T-helper 1 cell treated with Interleukin-12 subunit alpha and Interleukin-12 subunit beta and Interleukin-4 antibody, amounts not matched to agents 30 ng/mL and 1 ng/mL, for 36 hours (primary cell): ENCODE measurements around the gene BBX. TPM values are rescaled to one million over a fixed set of nuclear protein-coding genes. Genes with fewer than 3 reads are reported as not detected.
"Not testable (repeated sequence)": the region's sequence is repeated elsewhere in the genome, so short reads cannot be mapped to it uniquely, and the experiment has no call there.

Experiments used
- intact Hi-C: fragments of 100-400 bp; cut with micrococcal nuclease; formaldehyde crosslinking; loops from one replicate; pipeline ENCODE4 v1.15.1; 2024
- total RNA-seq: library from RNA; stranded (reverse); gene quantifications from 2 replicates; pipeline ENCODE4 v1.2.3, GENCODE V29; 2022

The BBX gene
- total RNA-seq, 1 donor from 2014 or later = 42.0 TPM

DNA sequence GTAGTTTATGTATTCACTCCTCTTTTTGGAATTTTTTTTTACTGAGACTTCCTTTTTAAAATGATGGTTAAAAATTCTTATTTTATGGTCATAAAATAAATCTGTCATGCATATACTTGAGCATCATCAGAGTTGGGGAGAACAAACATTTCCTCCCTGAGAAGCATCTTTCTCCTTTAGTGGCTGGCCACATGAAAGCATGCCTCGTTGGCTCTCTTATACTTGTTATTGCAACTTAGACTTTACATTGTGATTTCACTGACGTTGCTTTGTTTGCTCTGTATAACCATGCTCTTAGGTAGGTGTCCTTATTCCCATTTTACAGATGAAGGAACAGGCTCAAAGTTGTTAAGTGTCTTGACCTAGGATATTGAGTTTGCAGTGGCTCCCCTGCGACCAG is 18.1 kb downstream of the BBX start:
- intact Hi-C loops = no loop called here

DNA sequence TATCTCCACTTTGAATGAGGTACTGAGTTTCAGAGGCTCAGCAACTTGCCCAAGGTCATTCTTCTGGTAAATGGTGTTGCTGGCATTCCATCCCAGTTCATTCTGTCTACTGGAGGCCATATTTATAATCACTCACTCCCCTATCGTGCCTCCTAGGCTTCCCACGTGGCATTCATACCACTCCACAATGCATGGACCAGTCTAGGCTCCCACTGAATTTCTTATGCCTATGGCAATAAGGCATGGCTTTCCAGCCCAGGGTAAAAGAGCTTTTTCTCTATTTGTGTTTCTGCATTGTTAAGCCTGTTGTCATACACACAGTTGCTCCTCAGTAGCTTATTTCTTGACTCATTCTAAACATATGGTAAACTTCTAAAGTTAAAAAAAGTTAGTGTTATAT is 19.9 kb downstream of the BBX start:
- intact Hi-C loops = loop anchor here (1.0 kb wide), 2 partner anchors 270 to 306 kb away; no protein-coding TSS in a partner anchor

DNA sequence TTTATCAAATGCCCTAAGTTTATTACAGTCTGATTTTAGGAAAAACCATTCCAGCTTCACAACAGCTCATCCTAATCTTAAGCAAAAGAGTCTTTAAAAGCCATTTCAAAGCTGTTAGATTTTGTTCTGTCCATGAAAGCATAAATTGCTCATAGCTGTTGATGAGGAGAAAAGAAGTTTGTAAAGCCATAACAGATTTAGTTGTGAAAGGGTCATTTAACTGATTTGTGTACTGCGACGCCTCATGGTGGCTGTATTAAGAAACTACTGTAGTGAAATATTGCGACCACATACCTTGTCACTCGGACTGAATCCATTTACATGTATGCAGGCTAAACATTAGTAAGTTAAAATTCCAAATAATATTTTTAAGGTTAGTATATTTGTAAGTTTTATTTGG is 20.9 kb downstream of the BBX start:
- intact Hi-C loops = loop anchor here (1.0 kb wide), 2 partner anchors 271 to 307 kb away; no protein-coding TSS in a partner anchor

DNA sequence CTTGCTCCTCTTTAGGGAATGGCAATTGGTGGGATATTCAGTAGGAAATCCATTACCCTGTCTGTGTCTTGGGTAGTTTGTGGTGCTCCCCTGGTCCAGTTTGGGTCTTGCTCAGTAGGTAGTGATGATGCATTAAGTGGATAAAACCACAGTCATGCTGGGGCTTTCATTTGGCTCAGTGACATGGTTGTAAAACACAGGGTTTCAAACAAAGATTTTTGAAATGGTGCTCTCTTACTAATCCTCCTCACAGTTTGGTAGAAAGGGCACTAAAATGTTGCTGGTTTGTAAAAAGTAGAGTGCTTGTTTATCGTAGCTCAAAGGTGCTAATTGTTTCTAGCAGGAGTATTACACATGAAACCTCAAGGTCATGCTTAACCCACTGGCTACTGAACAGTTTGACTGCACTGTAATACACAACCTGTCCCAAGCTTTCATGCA is 22.9 kb downstream of the BBX start:
- intact Hi-C loops = no loop called here

DNA sequence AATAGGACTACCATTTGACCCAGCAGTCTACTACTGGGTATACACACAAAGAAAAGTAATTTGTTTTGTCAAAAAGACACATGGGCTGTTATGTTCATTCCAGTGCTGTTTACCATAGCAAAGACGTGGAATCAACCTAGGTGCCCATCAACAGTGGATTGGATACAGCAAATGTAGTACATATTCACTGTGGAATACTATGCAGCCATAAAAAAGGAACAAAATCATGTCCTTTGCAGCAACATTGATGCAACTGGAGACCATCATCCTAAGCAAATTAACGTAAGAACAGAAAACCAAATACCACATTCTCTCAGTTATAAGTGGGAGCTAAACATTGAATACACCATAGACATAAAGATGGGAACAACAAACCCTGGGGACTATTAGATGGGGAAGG is 25.8 kb downstream of the BBX start:
- intact Hi-C loops = no loop called here

DNA sequence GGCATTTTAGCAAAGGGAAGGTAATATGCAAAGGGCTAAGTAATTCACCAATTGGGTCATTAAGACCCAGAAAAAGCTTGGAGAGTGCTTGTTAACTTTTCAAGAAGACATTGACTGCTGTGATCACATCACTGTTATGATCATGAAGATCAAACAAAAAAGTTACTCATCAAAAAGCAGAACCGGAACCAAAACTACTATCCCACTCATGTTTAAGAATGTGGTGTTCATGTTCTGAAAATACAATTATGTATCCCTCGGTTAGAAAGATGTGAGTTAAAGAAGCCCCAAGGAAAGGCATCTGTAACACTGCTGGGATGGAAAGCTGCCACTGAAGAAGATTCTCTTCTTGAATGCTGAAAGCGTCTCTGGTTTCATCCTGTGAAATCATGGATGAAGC is 32.6 kb downstream of the BBX start:
- intact Hi-C loops = no loop called here

DNA sequence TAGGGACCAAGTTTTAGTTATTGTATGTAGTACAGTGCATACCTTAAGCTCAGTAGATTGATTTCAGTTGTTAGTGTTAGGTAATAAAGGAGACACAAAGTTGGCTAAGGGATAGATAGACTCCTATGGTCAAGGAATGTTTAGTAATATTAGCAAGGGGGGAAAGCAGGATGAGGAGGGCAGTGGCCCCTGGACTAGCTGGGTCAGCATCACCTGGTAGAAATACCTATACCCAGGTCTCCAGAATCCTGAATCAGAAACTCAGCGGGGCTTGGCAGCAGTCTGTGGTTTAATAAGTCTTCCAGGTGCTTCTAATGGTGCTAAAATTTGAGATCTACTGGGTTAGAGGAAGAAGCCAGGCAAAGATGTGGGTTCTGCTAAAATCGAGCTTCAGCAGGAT is 35.0 kb downstream of the BBX start:
- intact Hi-C loops = no loop called here

DNA sequence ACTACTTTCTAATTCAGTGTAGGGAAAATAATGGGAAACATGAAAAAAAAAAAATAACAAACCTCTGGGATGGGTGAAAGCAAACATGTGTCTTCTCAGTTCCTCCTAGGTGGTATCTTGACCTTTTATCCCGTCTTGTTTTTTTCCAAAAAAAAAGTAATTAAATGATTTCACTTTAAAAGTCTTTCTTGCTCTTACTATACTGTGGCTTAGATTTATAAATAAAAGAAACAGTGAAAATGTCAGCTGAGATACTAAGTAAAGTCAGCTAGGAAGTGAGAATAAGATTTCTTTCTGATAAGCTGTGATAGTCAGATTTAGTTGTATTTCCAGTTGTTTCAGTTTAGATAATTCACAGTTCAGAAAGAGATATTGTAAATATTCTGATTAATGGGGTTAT is 37.4 kb downstream of the BBX start:
- intact Hi-C loops = loop anchor here (5.0 kb wide), 1 partner anchor 687 kb away; no protein-coding TSS in a partner anchor

DNA sequence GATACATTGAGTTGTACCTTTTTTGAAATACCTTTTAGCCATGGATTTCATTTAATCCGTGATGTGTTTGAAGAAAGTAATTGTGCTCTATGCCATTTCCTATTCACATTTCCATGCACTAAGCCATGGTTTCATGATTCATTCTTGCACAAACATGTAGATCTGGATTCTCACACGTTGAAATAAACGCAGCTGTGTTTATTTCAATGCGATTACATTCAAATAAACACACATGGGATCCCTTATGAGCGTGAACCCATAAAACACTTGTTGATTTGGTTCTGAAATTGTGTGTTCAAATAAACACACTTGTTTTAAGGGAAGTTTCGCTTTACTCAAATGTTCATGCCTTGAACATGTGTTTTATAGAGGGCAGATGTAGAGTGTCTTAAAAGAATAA is 39.2 kb downstream of the BBX start:
- intact Hi-C loops = loop anchor here (5.0 kb wide), 1 partner anchor 685 kb away; no protein-coding TSS in a partner anchor

DNA sequence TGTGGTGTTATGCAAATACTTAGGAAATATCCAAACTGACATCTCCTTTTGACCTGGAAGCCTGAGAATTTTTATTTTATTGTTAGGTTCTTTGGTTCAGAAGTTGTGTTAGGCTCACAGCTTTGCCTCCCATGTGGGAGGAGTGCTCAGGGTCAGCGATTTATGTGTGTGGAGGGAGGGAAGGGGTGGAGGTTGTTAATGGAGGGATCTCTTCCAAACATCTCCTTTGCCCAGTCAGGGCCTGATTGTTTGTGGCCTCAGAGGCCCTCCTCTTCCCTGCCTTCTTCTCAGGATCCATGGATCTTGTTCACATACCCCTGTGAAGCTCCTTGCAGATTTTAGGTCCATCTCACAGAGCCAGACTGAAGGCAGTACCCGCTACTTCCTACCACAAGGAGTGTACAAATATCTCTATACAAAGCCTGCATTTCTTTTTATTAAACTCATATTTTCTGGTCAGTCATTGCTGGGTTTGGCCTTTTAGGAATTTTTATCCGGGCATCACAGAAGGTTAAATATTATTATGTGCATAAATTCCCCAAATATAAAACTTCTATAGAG is 40.3 kb downstream of the BBX start:
- intact Hi-C loops = loop anchor here (5.0 kb wide), 1 partner anchor 684 kb away; no protein-coding TSS in a partner anchor

DNA sequence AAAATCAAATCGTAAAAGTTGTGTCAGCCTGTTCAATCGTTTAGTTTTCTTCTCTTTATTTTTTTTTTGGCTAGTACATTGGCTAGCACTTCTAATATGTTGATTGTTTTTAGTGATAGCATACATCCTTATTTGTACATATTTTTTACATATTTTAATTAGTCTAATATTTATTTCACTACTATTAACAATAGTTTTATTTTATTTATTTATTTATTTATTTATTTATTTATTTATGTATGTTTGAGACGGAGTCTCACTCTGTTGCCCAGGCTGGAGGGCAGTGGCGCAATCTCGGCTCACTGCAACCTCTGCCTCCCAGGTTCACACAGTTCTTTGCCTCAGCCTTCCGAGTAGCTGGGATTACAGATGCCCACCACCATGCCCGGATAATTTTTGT is 42.5 kb downstream of the BBX start:
- intact Hi-C loops = not testable (repeated sequence)

DNA sequence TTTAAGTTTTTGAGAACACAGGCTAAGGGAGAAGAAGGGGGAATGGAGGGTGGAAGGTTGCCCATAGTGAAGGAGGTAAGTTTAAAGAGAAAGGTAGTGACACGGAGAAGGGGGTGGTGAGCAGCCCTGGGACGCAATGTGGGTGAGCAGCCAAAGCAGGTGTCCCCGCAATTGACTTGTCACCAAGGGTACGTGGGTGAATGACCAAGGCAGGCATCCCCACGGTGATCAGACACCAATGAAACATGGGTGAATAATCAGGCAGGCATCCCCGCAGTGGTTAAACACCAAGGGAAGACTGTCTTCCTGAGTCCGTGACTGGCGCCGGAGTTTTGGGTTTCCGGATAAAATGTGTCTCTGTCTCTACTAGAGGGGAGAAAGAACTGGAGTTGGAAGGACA is 48.3 kb downstream of the BBX start:
- intact Hi-C loops = loop anchor here (5.0 kb wide), 2 partner anchors 106 to 171 kb away; no protein-coding TSS in a partner anchor

DNA sequence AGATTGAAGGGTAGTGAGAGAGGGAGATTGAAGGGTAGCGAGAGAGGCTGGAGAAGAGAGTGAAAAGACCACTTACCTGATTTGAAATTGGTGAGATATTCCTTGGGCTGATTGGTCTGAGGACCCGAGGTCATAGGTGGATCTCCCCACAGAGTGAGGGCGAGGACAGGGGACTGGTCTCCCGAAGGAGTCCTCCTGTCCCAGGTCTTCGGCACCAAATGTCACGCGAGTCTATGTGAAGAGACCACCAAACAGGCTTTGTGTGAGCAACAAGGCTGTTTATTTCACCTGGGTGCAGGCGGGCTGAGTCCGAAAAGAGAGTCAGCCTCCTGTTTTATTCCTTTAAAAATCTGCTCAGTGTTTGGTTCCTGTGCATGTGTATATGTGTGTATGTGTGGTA is 48.7 kb downstream of the BBX start:
- intact Hi-C loops = loop anchor here (5.0 kb wide), 2 partner anchors 106 to 171 kb away; no protein-coding TSS in a partner anchor

DNA sequence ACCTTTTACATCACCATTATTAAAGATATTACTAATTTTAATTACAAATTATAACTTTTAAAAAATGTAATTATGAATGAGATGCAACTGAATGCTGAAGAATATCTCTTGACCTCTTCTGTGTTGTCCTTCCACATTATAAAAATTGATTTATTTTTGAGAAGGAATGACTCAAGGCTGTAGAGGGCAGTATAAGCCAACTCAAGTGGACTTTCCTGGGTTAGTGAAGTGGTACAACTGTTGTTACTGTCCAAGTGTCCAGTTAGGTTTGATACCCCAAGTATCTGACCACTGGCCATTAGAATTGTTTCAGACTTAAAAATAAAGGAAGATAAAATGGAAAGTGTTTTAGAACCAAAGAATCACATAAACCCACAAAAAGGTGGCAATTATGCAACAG is 51.9 kb downstream of the BBX start:
- intact Hi-C loops = loop anchor here (1.0 to 5.0 kb wide), 5 partner anchors 103 to 352 kb away; no protein-coding TSS in a partner anchor

DNA sequence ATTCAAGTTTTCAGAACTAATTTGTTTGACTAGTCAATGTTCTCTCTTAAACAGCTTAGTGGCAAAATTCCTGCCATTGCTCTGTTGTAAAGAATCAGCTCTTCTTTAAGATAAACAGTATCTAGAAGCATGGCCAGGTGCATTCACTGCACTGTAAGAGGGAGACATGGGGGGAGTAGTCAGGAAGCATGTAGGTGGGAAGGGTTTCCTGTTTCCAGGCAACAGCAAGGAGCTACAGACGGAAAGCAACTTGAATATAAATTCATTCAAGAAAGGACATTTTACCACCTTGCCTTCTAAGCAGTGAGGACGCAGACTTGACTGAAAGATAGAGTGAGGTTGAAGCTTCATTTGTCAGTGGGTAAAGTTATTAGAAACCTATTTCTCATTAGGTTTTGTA is 55.3 kb downstream of the BBX start:
- intact Hi-C loops = loop anchor here (5.0 kb wide), 1 partner anchor 174 kb away; no protein-coding TSS in a partner anchor

DNA sequence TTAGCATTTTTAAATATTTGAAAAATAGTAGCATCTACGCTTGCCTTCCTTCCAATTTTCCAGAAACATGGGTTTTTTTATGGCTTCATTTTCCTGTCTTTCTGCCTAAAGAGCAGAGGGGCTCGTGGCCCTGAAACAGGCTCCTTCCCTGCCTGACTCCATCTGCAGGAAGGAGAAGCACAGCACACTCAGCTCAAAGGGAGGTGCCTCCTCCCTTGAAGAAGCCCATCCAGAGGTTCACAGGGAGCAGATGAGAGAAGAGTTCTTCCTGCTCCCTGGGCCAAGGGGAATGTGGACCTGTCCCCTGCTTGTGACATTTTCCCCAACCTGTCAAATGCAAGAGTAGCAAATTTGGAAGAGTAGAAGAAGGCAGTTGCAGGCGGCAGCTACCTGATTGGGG is 55.8 kb downstream of the BBX start:
- intact Hi-C loops = loop anchor here (5.0 kb wide), 1 partner anchor 174 kb away; no protein-coding TSS in a partner anchor

DNA sequence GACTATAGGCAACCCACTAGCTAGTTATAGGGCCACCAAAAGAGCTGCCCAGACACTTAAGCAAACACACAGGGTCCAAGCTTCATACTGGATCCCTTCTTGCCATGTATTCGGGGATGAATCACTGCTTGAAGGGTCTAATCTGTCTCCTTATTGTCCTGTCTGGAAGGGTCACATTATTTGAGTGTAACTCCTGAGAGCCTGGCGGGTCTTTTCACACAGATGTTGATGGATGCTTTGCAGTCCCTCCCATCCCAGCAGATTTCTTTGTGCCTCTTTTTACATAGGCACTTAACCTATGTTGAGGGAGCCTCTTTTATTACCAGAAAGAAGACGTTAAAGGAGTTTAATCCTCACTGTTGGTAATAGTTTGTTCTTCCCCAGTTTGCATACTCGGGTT is 56.6 kb downstream of the BBX start:
- intact Hi-C loops = loop anchor here (5.0 kb wide), 1 partner anchor 173 kb away; no protein-coding TSS in a partner anchor

DNA sequence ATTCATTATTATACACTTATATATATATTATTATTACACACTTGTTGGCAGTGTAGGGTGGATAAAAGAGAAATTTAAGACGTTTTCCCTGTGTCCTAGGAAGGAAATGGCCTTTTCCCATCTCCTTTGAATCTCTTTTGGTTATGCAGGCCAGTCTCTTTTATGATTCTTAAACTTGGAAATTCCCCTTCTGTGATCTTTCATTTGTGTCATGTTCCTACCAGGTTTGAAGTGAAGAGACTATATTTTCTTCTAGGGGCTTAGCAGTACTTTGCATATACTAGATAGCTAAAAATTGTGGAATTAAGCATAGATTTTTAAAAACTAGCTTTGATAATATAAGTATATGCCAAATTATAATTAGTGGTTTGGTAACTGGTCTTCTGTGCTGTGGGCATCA is 58.5 kb downstream of the BBX start:
- intact Hi-C loops = no loop called here

DNA sequence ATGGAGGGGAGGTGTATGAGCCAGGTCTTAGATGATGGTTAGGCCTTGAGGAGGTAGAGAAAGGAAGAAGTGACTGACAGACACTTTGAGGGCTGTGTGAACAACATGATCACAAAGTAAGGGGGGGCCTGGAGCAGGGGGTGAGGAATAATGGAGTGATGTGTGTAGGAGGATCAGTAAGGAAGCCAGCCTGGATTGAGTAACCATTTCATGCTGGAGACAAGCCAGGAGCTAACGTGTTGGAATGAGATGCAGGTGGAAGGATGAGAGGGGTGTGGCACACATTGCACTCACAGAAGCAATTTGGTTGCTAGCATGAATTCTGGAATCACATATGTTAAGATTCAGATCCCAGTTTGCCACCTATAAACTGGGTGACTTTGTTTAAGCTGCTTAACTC is 65.5 kb downstream of the BBX start:
- intact Hi-C loops = no loop called here

DNA sequence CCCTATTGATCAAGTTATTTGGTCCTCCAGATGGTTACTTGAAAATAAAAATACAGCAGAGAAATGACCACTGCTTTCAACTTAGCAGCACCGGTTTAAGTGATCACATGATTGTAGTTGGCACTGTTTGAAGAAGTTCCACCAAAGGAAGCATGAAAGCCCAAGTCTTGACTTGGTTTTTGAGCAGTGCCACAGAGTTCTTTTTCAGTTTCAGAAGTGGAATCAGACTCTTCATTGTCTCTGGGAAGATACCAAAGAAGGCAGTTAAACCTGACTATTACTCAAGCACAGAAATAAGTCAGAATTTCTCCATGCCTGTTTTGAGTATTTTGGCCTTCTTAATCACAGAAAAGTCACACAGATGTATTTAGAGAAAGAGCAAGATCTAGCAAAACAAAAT is 66.7 kb downstream of the BBX start:
- intact Hi-C loops = no loop called here

DNA sequence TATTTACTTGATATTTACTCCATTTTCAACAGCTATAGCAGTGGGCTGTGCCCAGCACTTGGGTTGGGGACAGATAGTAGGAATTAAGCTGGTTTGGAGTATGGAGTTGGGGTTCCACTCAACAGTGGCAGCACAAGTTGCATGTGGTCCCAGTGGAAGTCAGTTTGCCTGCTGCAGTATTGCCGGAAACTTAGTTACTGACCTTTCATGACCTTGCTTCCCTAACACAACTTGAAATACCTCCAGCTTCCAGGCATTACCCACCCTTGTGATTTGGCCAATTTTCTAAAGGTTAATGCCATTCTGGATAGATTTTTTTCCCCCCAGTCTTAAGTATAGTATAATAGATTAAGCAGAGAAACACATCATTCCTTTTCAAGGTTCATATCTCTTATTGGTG is 68.0 kb downstream of the BBX start:
- intact Hi-C loops = no loop called here

DNA sequence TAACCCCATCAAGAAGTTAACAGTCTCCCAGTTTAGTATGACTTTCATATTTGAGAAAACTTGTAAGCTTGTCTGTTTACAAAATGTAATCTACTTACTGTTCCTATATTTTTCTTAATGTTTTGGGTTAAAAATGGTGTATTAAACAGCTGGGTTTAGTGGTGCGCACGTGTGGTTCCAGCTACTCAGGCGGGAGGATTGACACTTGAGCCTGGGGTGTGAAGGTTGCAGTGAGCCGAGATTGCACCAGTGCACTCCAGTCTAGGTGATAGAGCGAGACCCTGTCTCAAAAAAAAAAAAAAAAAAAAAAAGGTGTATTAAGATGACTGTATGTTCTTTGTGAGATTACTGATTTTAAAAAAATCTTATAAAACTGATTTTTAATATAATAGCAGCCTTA is 69.3 kb downstream of the BBX start:
- intact Hi-C loops = no loop called here

DNA sequence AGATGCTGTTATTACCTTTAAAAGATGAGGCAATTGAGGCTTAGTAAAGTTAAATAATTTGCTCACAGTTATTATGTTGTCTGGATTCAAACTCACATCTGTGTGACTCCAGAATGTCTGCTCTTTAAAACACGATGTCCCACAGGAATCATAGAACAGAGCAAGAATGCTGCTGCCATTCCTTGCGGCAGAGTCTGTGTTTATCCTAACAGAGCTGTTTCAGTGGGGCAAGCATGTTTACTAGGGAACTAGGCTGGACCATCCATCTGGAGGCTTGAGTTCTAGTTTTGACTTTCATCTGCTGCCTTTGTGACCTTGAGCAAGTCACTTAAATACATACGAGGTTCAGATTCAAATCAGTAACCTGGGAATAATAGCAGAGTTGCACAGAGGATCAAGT is 72.1 kb downstream of the BBX start:
- intact Hi-C loops = loop anchor here (5.0 kb wide), 3 partner anchors 532 to 957 kb away; partner anchors contain the start of gene IFT57
